ENCODE measurements around the gene TAPBP.
"Not testable (repeated sequence)": the region's sequence is repeated elsewhere in the genome, so short reads cannot be mapped to it uniquely, and the experiment has no call there.

TAPBP gene

GRCh38 chr6:33288921-33289783 is 24.7 kb downstream of the TAPBP start, which contains the start of the genes PFDN6 and WDR46:
TSS of gene PFDN6 (plus strand) at chr6:33289601. CDS start at chr6:33289857, 256 bp downstream.
TSS of gene WDR46 (minus strand) at chr6:33289239. CDS start at chr6:33289170, 69 bp downstream.
- peak within 1 kb of the TSS; percentile 100 for H3K4me3 ChIP-seq (ENCODE audit: low read depth, low read length)
- no peak for TF ChIP-seq CTCF (IDR thresholded peaks at IDR 0.05; ENCODE audit: control insufficient read depth, extremely low read depth, insufficient read depth)
- DNase-seq (ENCODE audit: low read depth), result peak; percentile 79

GRCh38 chr6:33288141-33288920 is 25.5 kb downstream of the TAPBP start:
- DNase-seq (ENCODE audit: low read depth), result no peak
- peak overlapping the region; percentile 100 for H3K4me3 ChIP-seq (ENCODE audit: low read depth, low read length)
- TF ChIP-seq CTCF (IDR thresholded peaks at IDR 0.05; ENCODE audit: control insufficient read depth, extremely low read depth, insufficient read depth), result no peak

GRCh38 chr6:33286946-33287914 is 26.6 kb downstream of the TAPBP start:
- TF ChIP-seq CTCF (IDR thresholded peaks at IDR 0.05; ENCODE audit: control insufficient read depth, extremely low read depth, insufficient read depth), result no peak
- no peak overlapping the region for H3K4me3 ChIP-seq (ENCODE audit: low read depth, low read length)
- no peak for DNase-seq (ENCODE audit: low read depth)

GRCh38 chr6:33285214-33285613 is 28.7 kb downstream of the TAPBP start:
- not testable (repeated sequence) for H3K4me3 ChIP-seq (ENCODE audit: low read depth, low read length); DNase-seq (ENCODE audit: low read depth)

GRCh38 chr6:33280539-33280938 is 33.3 kb downstream of the TAPBP start:
- DNase-seq (ENCODE audit: low read depth), result no peak
- TF ChIP-seq CTCF (IDR thresholded peaks at IDR 0.05; ENCODE audit: control insufficient read depth, extremely low read depth, insufficient read depth), result no peak
- H3K4me3 ChIP-seq (ENCODE audit: low read depth, low read length), result no peak overlapping the region

GRCh38 chr6:33279971-33280511 is 33.8 kb downstream of the TAPBP start:
- H3K4me3 ChIP-seq (ENCODE audit: low read depth, low read length), result no peak overlapping the region
- DNase-seq (ENCODE audit: low read depth), result no peak
- peak; percentile 51; the same call in 1 of the 2 replicates for TF ChIP-seq CTCF (IDR thresholded peaks at IDR 0.05; ENCODE audit: control insufficient read depth, extremely low read depth, insufficient read depth)
